Measurements from ENCODE around the gene LRP1B. TPM values are rescaled to one million over a fixed set of nuclear protein-coding genes. Genes with fewer than 3 reads are reported as not detected.

The LRP1B gene
- total and polyA plus RNA-seq, 2 of the 8 experiments (the other 6 are each of a cell fraction or from before 2014, with no cell fraction given): 0.03 TPM; not detected in 1

DNA sequence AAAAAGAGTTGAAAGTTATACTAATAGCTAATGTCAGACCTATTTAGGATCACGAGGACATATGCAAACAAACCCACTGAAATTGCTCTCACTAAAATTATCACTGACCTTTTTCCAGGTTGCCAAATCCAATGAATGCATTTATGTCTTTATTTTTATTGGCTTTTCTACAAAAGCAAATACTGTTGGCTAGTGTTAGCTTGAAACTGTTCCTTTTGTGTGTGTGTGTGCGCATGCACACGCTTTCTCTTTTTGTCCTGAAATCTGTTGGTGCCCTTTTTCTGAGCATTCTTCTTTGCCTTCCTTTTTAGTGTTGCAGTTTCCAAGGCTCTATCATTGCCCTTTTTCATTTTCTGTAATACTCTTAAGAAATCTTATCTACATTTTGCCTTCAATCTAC is 1269.2 kb downstream of the LRP1B start (continued):
- TF ChIP-seq, protein P1, sequence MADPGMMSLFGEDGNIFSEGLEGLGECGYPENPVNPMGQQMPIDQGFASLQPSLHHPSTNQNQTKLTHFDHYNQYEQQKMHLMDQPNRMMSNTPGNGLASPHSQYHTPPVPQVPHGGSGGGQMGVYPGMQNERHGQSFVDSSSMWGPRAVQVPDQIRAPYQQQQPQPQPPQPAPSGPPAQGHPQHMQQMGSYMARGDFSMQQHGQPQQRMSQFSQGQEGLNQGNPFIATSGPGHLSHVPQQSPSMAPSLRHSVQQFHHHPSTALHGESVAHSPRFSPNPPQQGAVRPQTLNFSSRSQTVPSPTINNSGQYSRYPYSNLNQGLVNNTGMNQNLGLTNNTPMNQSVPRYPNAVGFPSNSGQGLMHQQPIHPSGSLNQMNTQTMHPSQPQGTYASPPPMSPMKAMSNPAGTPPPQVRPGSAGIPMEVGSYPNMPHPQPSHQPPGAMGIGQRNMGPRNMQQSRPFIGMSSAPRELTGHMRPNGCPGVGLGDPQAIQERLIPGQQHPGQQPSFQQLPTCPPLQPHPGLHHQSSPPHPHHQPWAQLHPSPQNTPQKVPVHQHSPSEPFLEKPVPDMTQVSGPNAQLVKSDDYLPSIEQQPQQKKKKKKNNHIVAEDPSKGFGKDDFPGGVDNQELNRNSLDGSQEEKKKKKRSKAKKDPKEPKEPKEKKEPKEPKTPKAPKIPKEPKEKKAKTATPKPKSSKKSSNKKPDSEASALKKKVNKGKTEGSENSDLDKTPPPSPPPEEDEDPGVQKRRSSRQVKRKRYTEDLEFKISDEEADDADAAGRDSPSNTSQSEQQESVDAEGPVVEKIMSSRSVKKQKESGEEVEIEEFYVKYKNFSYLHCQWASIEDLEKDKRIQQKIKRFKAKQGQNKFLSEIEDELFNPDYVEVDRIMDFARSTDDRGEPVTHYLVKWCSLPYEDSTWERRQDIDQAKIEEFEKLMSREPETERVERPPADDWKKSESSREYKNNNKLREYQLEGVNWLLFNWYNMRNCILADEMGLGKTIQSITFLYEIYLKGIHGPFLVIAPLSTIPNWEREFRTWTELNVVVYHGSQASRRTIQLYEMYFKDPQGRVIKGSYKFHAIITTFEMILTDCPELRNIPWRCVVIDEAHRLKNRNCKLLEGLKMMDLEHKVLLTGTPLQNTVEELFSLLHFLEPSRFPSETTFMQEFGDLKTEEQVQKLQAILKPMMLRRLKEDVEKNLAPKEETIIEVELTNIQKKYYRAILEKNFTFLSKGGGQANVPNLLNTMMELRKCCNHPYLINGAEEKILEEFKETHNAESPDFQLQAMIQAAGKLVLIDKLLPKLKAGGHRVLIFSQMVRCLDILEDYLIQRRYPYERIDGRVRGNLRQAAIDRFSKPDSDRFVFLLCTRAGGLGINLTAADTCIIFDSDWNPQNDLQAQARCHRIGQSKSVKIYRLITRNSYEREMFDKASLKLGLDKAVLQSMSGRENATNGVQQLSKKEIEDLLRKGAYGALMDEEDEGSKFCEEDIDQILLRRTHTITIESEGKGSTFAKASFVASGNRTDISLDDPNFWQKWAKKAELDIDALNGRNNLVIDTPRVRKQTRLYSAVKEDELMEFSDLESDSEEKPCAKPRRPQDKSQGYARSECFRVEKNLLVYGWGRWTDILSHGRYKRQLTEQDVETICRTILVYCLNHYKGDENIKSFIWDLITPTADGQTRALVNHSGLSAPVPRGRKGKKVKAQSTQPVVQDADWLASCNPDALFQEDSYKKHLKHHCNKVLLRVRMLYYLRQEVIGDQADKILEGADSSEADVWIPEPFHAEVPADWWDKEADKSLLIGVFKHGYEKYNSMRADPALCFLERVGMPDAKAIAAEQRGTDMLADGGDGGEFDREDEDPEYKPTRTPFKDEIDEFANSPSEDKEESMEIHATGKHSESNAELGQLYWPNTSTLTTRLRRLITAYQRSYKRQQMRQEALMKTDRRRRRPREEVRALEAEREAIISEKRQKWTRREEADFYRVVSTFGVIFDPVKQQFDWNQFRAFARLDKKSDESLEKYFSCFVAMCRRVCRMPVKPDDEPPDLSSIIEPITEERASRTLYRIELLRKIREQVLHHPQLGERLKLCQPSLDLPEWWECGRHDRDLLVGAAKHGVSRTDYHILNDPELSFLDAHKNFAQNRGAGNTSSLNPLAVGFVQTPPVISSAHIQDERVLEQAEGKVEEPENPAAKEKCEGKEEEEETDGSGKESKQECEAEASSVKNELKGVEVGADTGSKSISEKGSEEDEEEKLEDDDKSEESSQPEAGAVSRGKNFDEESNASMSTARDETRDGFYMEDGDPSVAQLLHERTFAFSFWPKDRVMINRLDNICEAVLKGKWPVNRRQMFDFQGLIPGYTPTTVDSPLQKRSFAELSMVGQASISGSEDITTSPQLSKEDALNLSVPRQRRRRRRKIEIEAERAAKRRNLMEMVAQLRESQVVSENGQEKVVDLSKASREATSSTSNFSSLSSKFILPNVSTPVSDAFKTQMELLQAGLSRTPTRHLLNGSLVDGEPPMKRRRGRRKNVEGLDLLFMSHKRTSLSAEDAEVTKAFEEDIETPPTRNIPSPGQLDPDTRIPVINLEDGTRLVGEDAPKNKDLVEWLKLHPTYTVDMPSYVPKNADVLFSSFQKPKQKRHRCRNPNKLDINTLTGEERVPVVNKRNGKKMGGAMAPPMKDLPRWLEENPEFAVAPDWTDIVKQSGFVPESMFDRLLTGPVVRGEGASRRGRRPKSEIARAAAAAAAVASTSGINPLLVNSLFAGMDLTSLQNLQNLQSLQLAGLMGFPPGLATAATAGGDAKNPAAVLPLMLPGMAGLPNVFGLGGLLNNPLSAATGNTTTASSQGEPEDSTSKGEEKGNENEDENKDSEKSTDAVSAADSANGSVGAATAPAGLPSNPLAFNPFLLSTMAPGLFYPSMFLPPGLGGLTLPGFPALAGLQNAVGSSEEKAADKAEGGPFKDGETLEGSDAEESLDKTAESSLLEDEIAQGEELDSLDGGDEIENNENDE (IDR thresholded peaks at IDR 0.05; ENCODE audit: insufficient replicate concordance, low read length): no peak
- TF ChIP-seq EP300 (IDR thresholded peaks at IDR 0.05; ENCODE audit: borderline replicate concordance in 1 of 2, low read depth in 2 of 2, low read length in 2 of 2): no peak
- no peak for TF ChIP-seq E2F6 (IDR thresholded peaks at IDR 0.05)
- no peak for TF ChIP-seq CEBPB (IDR thresholded peaks at IDR 0.05; ENCODE audit: low read depth, low read length)
- TF ChIP-seq RXRA (IDR thresholded peaks at IDR 0.05; ENCODE audit: insufficient read depth, low read depth, low read length): no peak
- no peak for TF ChIP-seq BACH1 (IDR thresholded peaks at IDR 0.05; ENCODE audit: low read length)
- TF ChIP-seq SUZ12 (IDR thresholded peaks at IDR 0.05; ENCODE audit: low read length): no peak
- TF ChIP-seq BCL11A (IDR thresholded peaks at IDR 0.05; ENCODE audit: low read depth in 2 of 2, low read length in 2 of 2): no peak
- TF ChIP-seq CHD1 (IDR thresholded peaks at IDR 0.05; ENCODE audit: low read depth, low read length): no peak
- no peak for TF ChIP-seq KDM5A (IDR thresholded peaks at IDR 0.05; ENCODE audit: low read length)
- TF ChIP-seq RBBP5 (IDR thresholded peaks at IDR 0.05; ENCODE audit: borderline replicate concordance, low read depth, low read length): no peak
- TF ChIP-seq CREB1 (IDR thresholded peaks at IDR 0.05): no peak

Measured in H1 (cell line).